CD4-positive, alpha-beta T cell (primary cell): ENCODE data around the gene RAD51B. TPM values are rescaled to one million over a fixed set of nuclear protein-coding genes. Genes with fewer than 3 reads are reported as not detected.
"Not testable (repeated sequence)": the region's sequence is repeated elsewhere in the genome, so short reads cannot be mapped to it uniquely, and the experiment has no call there.

Experiments
- ATAC-seq: fragments of 200-7000 bp; cut with Tn5 transposase; one replicate; pipeline ENCODE4 v1.10.0; 2022; ENCODE audit warnings: mild to moderate bottlenecking; ENCODE audit not compliant: poor library complexity
- CTCF ChIA-PET: fragments of 350-600 bp; sonication (Branson Sonifier 250); formaldehyde crosslinking; loops from one replicate; lab custom pipeline; 2021; ENCODE audit warnings: antibody characterized with exemption, inconsistent platforms; lab: Charles Lee
- POLR2A ChIA-PET: fragments of 350-600 bp; sonication (Branson Sonifier 250); formaldehyde crosslinking; loops from one replicate; lab custom pipeline; 2021; ENCODE audit warnings: antibody characterized with exemption, inconsistent platforms; lab: Charles Lee
- DNase-seq, 14 experiments: peaks; one replicate each; pipeline ENCODE4 v3.0.0-alpha.2; 2013 to 2020; ENCODE audit warnings: mixed read lengths in 2 of 14
- H3K27ac ChIP-seq, 2 donors: one replicate each; pipeline versions ENCODE4 v1.5.1 to v1.7.0; 2013; ENCODE audit warnings: low read length in 2 of 2, low read depth in 1 of 2, mild to moderate bottlenecking in 1 of 2
- H3K27me3 ChIP-seq, 2 experiments: 1 replicate in 1 of 2; 2 replicates in 1 of 2; pipeline versions ENCODE4 v1.6.1 to v1.7.0; 2013; ENCODE audit warnings: low read length in 2 of 2, control low read depth in 1 of 2, mild to moderate bottlenecking in 1 of 2, moderate library complexity in 1 of 2; ENCODE audit not compliant: insufficient read depth in 2 of 2, control insufficient read depth in 1 of 2
- H3K36me3 ChIP-seq: one replicate; pipeline ENCODE4 v1.6.1; 2013; ENCODE audit warnings: low read length, control low read depth; ENCODE audit not compliant: insufficient read depth
- H3K4me1 ChIP-seq: one replicate; pipeline ENCODE4 v1.6.1; 2013; ENCODE audit warnings: low read length, control low read depth; ENCODE audit not compliant: insufficient read depth
- H3K4me3 ChIP-seq: one replicate; pipeline ENCODE4 v1.5.1; 2013; ENCODE audit warnings: mild to moderate bottlenecking, low read length, moderate library complexity
- H3K9me3 ChIP-seq, 2 experiments: 1 replicate in 1 of 2; 2 replicates in 1 of 2; pipeline versions ENCODE4 v1.6.1 to v1.7.0; 2013; ENCODE audit warnings: low read length in 2 of 2, mild to moderate bottlenecking in 2 of 2, control low read depth in 1 of 2, moderate library complexity in 1 of 2; ENCODE audit not compliant: control insufficient read depth in 1 of 2, insufficient read depth in 1 of 2
- H3K27ac Mint-ChIP-seq: one replicate; pipeline ENCODE4 v1.8.0; 2020; ENCODE audit warnings: mixed read lengths
- H3K27me3 Mint-ChIP-seq: one replicate; pipeline ENCODE4 v1.8.0; 2021; ENCODE audit warnings: mixed read lengths
- H3K36me3 Mint-ChIP-seq: one replicate; pipeline ENCODE4 v1.8.0; 2021; ENCODE audit warnings: low read depth, mixed read lengths
- H3K4me1 Mint-ChIP-seq: one replicate; pipeline ENCODE4 v1.8.0; 2021; ENCODE audit warnings: low read depth, mixed read lengths
- H3K4me3 Mint-ChIP-seq: one replicate; pipeline ENCODE4 v1.8.0; 2020; ENCODE audit warnings: mild to moderate bottlenecking, mixed read lengths
- H3K9me3 Mint-ChIP-seq: one replicate; pipeline ENCODE4 v1.8.0; 2020; ENCODE audit warnings: mixed read lengths
- CTCF ChIP-seq: fragments of 200-600 bp; IDR thresholded peaks from one replicate; pipeline ENCODE4 v1.8.0; 2022; ENCODE audit warnings: antibody characterized with exemption, mild to moderate bottlenecking
- intact Hi-C, 2 experiments: fragments of 100-400 bp; cut with DNase I in 1 of 2; cut with micrococcal nuclease in 1 of 2; formaldehyde crosslinking; loops; one replicate each; pipeline versions ENCODE4 v1.15.1 to v1.9.0; 2023 to 2025; cut with DNase I, micrococcal nuclease
- total RNA-seq, 174 experiments: library from RNA in 2 of 174; stranded (reverse) in 2 of 174; gene quantifications; one replicate each; pipeline ENCODE4 v1.2.3 and lab custom pipeline; 2021 to 2026

Gene RAD51B
- total RNA-seq, 2 experiments from 2014 or later, result 18.4 to 20.0 TPM

GRCh38 chr14:68097727-68098126 lies 278.1 kb downstream of the RAD51B start:
- POLR2A ChIA-PET, result no interaction called here

GRCh38 chr14:68098834-68099233 lies 279.3 kb downstream of the RAD51B start:
- Histone ChIP-seq H3K4me3 (no peak overlapping the region), H3K27me3 (no peaks in the 10 kb centered on the region), H3K4me1 (no peaks in the 10 kb centered on the region), H3K36me3 (no peaks in the 10 kb centered on the region), H3K9me3 (peaks cover 9 to 18% of the 10 kb centered on the region in 2 experiments), H3K27ac (no peak overlapping the region)
- no peak for TF ChIP-seq CTCF
- no peak overlapping the region for H3K27ac Mint-ChIP-seq
- no peak overlapping the region for H3K4me3 Mint-ChIP-seq
- peaks cover 51% of the 10 kb centered on the region for H3K36me3 Mint-ChIP-seq
- no peaks in the 10 kb centered on the region for H3K27me3 Mint-ChIP-seq
- POLR2A ChIA-PET, result no interaction called here
- DNase-seq (no peak), ATAC-seq (no peak)
- peaks cover 9% of the 10 kb centered on the region for H3K9me3 Mint-ChIP-seq
- CTCF ChIA-PET, result no interaction called here
- intact Hi-C loops, result no loop called here
- H3K4me1 Mint-ChIP-seq, result no peaks in the 10 kb centered on the region

More at GRCh38 chr14:68097727-68098126, 278.1 kb downstream of the RAD51B start:
- Histone ChIP-seq H3K27me3 (no peaks in the 10 kb centered on the region), H3K27ac (no peak overlapping the region), H3K9me3 (peaks cover 9 to 18% of the 10 kb centered on the region in 2 experiments), H3K4me3 (no peak overlapping the region), H3K4me1 (no peaks in the 10 kb centered on the region), H3K36me3 (no peaks in the 10 kb centered on the region)
- H3K4me1 Mint-ChIP-seq, result no peaks in the 10 kb centered on the region
- H3K4me3 Mint-ChIP-seq, result no peak overlapping the region
- intact Hi-C loops, result no loop called here
- H3K27ac Mint-ChIP-seq, result no peak overlapping the region
- H3K27me3 Mint-ChIP-seq, result no peaks in the 10 kb centered on the region
- DNase-seq (no peak), ATAC-seq (no peak)
- peaks cover 9% of the 10 kb centered on the region for H3K9me3 Mint-ChIP-seq
- CTCF ChIA-PET, result interaction anchor here (0.6 kb wide), 1 partner anchor 836 kb away, joined by 3 read pairs; no protein-coding TSS in a partner anchor
- TF ChIP-seq CTCF, result no peak
- peaks cover 45% of the 10 kb centered on the region for H3K36me3 Mint-ChIP-seq

GRCh38 chr14:68099495-68100045 lies 280.0 kb downstream of the RAD51B start:
- CTCF ChIA-PET, result no interaction called here
- intact Hi-C loops, result no loop called here

GRCh38 chr14:68101715-68102301 lies 282.2 kb downstream of the RAD51B start:
- H3K4me1 Mint-ChIP-seq, H3K27me3 Mint-ChIP-seq, H3K4me3 Mint-ChIP-seq, DNase-seq, H3K9me3 Mint-ChIP-seq, H3K27ac ChIP-seq, CTCF ChIA-PET, H3K4me1 ChIP-seq, ATAC-seq, POLR2A ChIA-PET, intact Hi-C loops, H3K4me3 ChIP-seq, H3K27ac Mint-ChIP-seq, H3K27me3 ChIP-seq, H3K36me3 ChIP-seq: not testable (repeated sequence)
- peaks cover 51% of the 10 kb centered on the region for H3K36me3 Mint-ChIP-seq
- H3K9me3 ChIP-seq, result peaks cover 9 to 18% of the 10 kb centered on the region in 2 experiments

More at GRCh38 chr14:68099495-68100045, 280.0 kb downstream of the RAD51B start:
- no peak for TF ChIP-seq CTCF
- ATAC-seq (no peak), DNase-seq (no peak)
- Mint-ChIP-seq H3K4me1 (no peaks in the 10 kb centered on the region), H3K36me3 (peaks cover 51% of the 10 kb centered on the region), H3K9me3 (peaks cover 9% of the 10 kb centered on the region), H3K27me3 (no peaks in the 10 kb centered on the region), H3K27ac (no peak overlapping the region), H3K4me3 (no peak overlapping the region)
- no peak overlapping the region for H3K4me3 ChIP-seq
- H3K27me3 ChIP-seq, result no peaks in the 10 kb centered on the region
- POLR2A ChIA-PET, result no interaction called here
- H3K36me3 ChIP-seq, result no peaks in the 10 kb centered on the region
- H3K9me3 ChIP-seq, result peaks cover 9 to 18% of the 10 kb centered on the region in 2 experiments
- H3K4me1 ChIP-seq, result no peaks in the 10 kb centered on the region
- no peak overlapping the region for H3K27ac ChIP-seq
